ENCODE data around the gene IQCF6. TPM values are rescaled to one million over a fixed set of nuclear protein-coding genes. Genes with fewer than 3 reads are reported as not detected.
"Not testable (repeated sequence)": the region's sequence is repeated elsewhere in the genome, so short reads cannot be mapped to it uniquely, and the experiment has no call there.

IQCF6 gene
- polyA plus RNA-seq, 1 experiment: not detected

DNA sequence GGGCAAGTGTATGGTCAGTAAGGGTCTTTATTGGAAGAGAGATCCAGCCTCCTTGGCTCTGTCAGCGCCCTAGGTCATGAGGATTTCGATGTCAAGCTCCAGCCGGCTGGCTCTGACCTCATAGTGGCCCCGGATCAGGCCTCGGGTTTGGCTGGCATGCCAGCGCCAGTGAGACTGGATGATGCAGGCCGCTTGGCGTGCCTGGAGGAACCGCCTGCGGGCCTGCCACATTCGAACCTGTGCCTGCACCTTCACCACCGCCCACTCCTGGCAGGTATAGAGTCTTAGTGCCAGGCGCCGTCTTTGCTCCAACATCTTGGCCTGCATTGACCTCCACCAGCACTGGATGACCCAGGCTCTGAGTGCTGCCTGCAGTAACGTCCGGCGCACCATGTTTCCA lies 483 bp downstream of the IQCF6 start:
- CTCF ChIA-PET: no interaction called here
- Histone ChIP-seq H3K27me3 (ENCODE audit: control insufficient read depth, insufficient read depth, low read length) (peaks cover 3% of the 10 kb centered on the region), H3K4me3 (ENCODE audit: low read depth, low read length) (no peak overlapping the region), H3K9me3 (ENCODE audit: control insufficient read depth, insufficient read depth, low read length) (no peaks in the 10 kb centered on the region; the same call in 1 of the 2 replicates), H3K27ac (ENCODE audit: low read depth, low read length) (no peak overlapping the region)
- POLR2A ChIA-PET: no interaction called here
- no peak for DNase-seq (ENCODE audit: low read depth, low spot score)
- TF ChIP-seq, protein P1, sequence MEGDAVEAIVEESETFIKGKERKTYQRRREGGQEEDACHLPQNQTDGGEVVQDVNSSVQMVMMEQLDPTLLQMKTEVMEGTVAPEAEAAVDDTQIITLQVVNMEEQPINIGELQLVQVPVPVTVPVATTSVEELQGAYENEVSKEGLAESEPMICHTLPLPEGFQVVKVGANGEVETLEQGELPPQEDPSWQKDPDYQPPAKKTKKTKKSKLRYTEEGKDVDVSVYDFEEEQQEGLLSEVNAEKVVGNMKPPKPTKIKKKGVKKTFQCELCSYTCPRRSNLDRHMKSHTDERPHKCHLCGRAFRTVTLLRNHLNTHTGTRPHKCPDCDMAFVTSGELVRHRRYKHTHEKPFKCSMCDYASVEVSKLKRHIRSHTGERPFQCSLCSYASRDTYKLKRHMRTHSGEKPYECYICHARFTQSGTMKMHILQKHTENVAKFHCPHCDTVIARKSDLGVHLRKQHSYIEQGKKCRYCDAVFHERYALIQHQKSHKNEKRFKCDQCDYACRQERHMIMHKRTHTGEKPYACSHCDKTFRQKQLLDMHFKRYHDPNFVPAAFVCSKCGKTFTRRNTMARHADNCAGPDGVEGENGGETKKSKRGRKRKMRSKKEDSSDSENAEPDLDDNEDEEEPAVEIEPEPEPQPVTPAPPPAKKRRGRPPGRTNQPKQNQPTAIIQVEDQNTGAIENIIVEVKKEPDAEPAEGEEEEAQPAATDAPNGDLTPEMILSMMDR (IDR thresholded peaks at IDR 0.05; ENCODE audit: low read depth, low read length): no peak

DNA sequence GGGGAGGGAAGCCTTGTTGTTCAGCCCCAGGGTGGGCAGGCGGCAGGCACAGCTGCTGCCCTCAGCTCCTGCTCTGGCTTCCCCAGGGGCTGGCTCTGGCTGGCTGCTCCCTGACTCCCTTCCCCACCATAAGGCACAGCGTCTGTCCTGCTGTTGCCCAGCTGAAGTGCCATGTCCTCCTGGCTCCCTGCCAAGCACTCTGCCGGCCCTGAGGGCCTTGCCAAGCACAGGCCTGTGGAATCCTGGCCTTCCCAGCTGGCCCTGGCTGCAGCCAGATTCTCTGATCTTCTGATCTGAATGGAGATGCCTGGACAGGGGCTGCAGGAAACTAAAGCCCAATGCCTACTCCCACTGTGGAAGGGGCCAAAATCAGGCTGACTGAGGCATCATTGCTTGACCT lies 1.1 kb downstream of the IQCF6 start:
- Histone ChIP-seq H3K9me3 (ENCODE audit: control insufficient read depth, insufficient read depth, low read length) (no peaks in the 10 kb centered on the region; the same call in 1 of the 2 replicates), H3K27ac (ENCODE audit: low read depth, low read length) (no peak overlapping the region), H3K27me3 (ENCODE audit: control insufficient read depth, insufficient read depth, low read length) (peaks cover 5% of the 10 kb centered on the region), H3K4me3 (ENCODE audit: low read depth, low read length) (no peak overlapping the region)
- CTCF ChIA-PET: no interaction called here
- no peak for DNase-seq (ENCODE audit: low read depth, low spot score)
- TF ChIP-seq, protein P1 (IDR thresholded peaks at IDR 0.05; ENCODE audit: low read depth, low read length): no peak
- POLR2A ChIA-PET: no interaction called here

DNA sequence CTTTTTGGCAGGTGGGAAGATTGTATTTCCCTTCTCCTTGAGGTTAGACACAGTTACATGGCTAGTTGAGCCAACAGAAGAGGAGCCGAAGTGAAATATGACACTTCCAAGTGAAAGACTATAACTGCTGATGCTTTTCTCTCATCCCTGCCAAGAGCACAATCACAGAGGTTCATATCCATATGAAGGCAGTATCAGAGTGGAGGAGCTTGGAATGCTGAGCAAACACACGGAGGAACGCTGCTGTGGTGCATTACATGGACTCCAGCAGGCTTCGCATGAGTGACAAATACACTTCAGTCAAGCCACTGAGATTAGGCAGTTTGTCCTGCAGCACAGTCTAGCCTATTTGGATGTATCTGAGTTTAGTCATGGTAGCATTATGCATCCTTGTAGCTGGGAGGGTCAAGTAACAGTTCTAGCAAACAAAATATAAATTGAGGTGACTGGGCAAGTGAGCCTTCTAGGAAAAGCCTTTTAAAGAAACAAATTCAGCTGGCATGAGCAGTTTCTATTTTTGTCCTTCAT lies 5.4 kb downstream of the IQCF6 start:
- POLR2A ChIA-PET: no interaction called here
- H3K27me3 ChIP-seq (ENCODE audit: control insufficient read depth, insufficient read depth, low read length): peaks cover 5% of the 10 kb centered on the region
- TF ChIP-seq, protein P1 (IDR thresholded peaks at IDR 0.05; ENCODE audit: low read depth, low read length): no peak
- H3K9me3 ChIP-seq (ENCODE audit: control insufficient read depth, insufficient read depth, low read length): no peaks in the 10 kb centered on the region; the same call in 1 of the 2 replicates
- DNase-seq (ENCODE audit: low read depth, low spot score): no peak
- H3K27ac ChIP-seq (ENCODE audit: low read depth, low read length): no peak overlapping the region
- H3K4me3 ChIP-seq (ENCODE audit: low read depth, low read length): no peak overlapping the region
- CTCF ChIA-PET: no interaction called here

DNA sequence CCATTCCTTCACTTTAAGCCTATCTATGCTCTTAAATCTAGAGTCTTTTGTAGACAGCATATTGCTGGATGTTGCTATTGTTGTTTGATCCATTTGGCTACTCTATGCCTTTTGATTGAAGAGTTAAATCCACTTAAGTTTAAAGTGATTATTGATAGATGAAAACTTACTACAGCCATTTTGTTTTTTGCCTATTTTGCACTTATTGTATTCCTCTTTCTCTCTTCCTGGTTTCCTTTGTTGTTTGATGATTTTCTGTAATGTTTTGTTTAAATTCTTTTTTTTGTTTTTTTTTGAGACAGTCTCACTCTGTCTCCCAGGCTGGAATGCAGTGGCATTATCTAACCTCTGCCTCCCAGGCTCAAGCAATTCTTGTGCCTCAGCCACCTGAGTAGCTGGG lies 19.8 kb downstream of the IQCF6 start:
- CTCF ChIA-PET: interaction anchor here (1.4 kb wide), 1 partner anchor 41 kb away, joined by 3 read pairs; no protein-coding TSS in a partner anchor

DNA sequence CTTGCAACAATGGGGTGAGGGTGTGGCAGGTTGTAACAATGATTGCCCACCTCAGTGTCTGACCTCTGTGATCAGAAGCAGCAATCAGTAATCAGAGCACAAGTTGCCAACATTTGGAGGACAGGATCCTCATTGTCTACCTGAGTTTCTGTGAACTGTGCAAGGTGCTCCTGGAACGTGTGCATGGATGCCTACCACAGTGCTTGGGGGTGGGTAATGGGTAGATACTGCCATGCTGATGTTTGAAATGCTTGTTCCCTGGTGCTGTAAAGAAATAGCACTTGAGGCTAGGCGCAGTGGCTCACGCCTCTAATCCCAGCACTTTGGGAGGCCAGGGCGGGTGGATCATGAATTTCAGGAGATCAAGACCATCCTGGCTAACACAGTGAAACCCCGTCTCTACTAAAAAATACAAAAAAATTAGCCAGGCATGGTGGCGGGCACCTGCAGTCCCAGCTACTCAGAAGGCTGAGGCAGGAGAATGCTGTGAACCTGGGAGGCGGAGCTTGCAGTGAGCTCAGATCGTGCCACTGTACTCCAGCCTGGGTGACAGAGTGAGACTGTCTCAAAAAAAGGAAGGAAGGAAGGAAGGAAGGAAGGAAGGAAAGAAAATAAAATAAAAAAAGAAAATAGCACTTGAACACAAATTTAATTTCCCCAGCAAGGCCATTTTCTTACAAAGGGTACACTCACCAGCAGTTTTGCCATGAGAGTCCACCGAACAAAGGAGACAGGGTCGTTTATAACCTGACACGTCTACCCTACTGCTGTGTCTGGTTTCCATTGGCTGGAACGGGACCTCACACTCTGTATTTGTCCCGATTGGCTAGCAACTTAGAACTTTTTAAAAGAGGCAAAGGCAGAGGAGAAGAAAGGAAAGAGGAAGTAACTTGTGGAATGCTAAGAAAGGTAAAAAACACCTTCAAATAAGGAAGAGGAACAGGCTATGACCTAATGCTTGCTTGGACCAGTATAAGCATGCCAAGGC lies 25.0 kb downstream of the IQCF6 start:
- POLR2A ChIA-PET; H3K4me3 ChIP-seq (ENCODE audit: low read depth, low read length); H3K9me3 ChIP-seq (ENCODE audit: control insufficient read depth, insufficient read depth, low read length); H3K27ac ChIP-seq (ENCODE audit: low read depth, low read length); H3K27me3 ChIP-seq (ENCODE audit: control insufficient read depth, insufficient read depth, low read length); DNase-seq (ENCODE audit: low read depth, low spot score): not testable (repeated sequence)
- CTCF ChIA-PET: interaction anchor here (0.6 kb wide), 1 partner anchor 95 kb away, joined by 7 read pairs; no protein-coding TSS in a partner anchor

More for the DNA sequence above, 19.8 kb downstream of the IQCF6 start:
- Histone ChIP-seq H3K9me3 (ENCODE audit: control insufficient read depth, insufficient read depth, low read length) (no peaks in the 10 kb centered on the region), H3K4me3 (ENCODE audit: low read depth, low read length) (no peak overlapping the region), H3K27ac (ENCODE audit: low read depth, low read length) (no peak overlapping the region), H3K27me3 (ENCODE audit: control insufficient read depth, insufficient read depth, low read length) (no peaks in the 10 kb centered on the region)
- DNase-seq (ENCODE audit: low read depth, low spot score): no peak
- TF ChIP-seq, protein P1 (IDR thresholded peaks at IDR 0.05; ENCODE audit: low read depth, low read length): no peak
- POLR2A ChIA-PET: no interaction called here

All from AG04450 (cell line).